H1 (cell line): ENCODE measurements around the gene MARCHF3. TPM values are rescaled to one million over a fixed set of nuclear protein-coding genes. Genes with fewer than 3 reads are reported as not detected.

Source experiments
- ASH2L ChIP-seq: fragments of 200-600, 300-600 bp; sonication (generic); IDR thresholded peaks from one replicate; pipeline ENCODE4 v1.7.1; 2017; ENCODE audit warnings: low read length
- CHD1 ChIP-seq: IDR thresholded peaks from 2 replicates; pipeline ENCODE4 v1.6.1; 2012; ENCODE audit warnings: low read depth, low read length, improper control_type of control experiment
- EGR1 ChIP-seq: IDR thresholded peaks from 2 replicates; pipeline ENCODE4 v1.6.1; 2011; ENCODE audit warnings: low read depth, low read length, borderline replicate concordance
- PHF8 ChIP-seq: fragments of 200-600 bp; sonication (generic); conservative IDR thresholded peaks from 2 replicates; pipeline ENCODE4 v1.7.1; 2012; ENCODE audit warnings: low read depth, mild to moderate bottlenecking, inconsistent platforms, low read length, moderate library complexity
- SIRT6 ChIP-seq: IDR thresholded peaks from one replicate; pipeline ENCODE4 v1.7.1; 2012; ENCODE audit warnings: low read length, inconsistent platforms
- SIX5 ChIP-seq: IDR thresholded peaks from 2 replicates; pipeline ENCODE4 v1.6.1; 2011; ENCODE audit warnings: mild to moderate bottlenecking, low read depth, low read length
- SP2 ChIP-seq: IDR thresholded peaks from 2 replicates; pipeline ENCODE4 v1.6.1; 2012; ENCODE audit warnings: mild to moderate bottlenecking, low read length, inconsistent platforms
- ZNF274 ChIP-seq: IDR thresholded peaks from 2 replicates; pipeline ENCODE4 v1.7.0; 2012; ENCODE audit warnings: low read length, borderline replicate concordance; ENCODE audit errors: extremely low read depth
- polyA plus RNA-seq, 7 experiments: library from polyadenylated mRNA; depleted of rRNA in 3 of 7; stranded (reverse) in 5 of 7; unstranded in 2 of 7; fragments of >200 nt in 5 of 7; fragments of 200-250 nt in 2 of 7; gene quantifications; 1 replicate in 5 of 7; 2 replicates in 1 of 7; 4 replicates in 1 of 7; pipeline versions ENCODE4 v1.2.1 to v1.2.3, GENCODE V29; 2011 to 2013; ENCODE audit warnings: missing spikeins in 2 of 7, mixed read lengths in 2 of 7
- total RNA-seq: library from RNA; stranded (reverse); fragmentation: NEBNext Ultra II Directional; extraction: Animal tissue kit (Norgen Biotek cat#: 25700); gene quantifications from 2 replicates; pipeline ENCODE4 v1.2.1, GENCODE V29; 2021
- TF ChIP-seq, protein P1 (sequence below): fragments of 300-600 bp; sonication (generic); IDR thresholded peaks from 2 replicates; pipeline ENCODE4 v1.7.1; 2012; ENCODE audit warnings: low read length, moderate library complexity, mild to moderate bottlenecking, inconsistent platforms; ENCODE audit not compliant: insufficient replicate concordance

MARCHF3 gene
- total and polyA plus RNA-seq, 2 of the 8 experiments (the other 6 are each of a cell fraction or from before 2014, with no cell fraction given), result 12.0 to 16.9 TPM

DNA sequence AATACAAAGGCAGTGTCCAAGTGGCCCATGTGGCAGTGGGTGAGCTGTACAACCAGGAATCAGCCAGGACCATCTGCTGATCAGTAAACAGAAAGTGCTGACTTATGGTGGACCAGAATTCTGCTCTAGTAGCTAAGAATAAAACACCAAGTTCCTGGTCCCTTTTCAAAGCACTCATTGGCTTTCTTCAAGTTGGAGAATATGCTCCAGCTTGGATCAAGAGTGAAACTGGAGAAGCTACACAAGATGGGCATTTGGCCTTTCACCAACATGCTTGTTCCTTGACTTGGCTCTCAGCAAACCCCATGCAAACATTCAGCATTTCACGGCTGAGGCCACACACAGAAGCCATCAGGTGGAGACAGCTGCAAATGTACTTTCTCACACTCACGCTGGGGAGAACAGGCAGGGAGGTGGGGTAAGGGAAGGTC, 32.1 kb downstream of the MARCHF3 start (continued):
- TF ChIP-seq, protein P1, sequence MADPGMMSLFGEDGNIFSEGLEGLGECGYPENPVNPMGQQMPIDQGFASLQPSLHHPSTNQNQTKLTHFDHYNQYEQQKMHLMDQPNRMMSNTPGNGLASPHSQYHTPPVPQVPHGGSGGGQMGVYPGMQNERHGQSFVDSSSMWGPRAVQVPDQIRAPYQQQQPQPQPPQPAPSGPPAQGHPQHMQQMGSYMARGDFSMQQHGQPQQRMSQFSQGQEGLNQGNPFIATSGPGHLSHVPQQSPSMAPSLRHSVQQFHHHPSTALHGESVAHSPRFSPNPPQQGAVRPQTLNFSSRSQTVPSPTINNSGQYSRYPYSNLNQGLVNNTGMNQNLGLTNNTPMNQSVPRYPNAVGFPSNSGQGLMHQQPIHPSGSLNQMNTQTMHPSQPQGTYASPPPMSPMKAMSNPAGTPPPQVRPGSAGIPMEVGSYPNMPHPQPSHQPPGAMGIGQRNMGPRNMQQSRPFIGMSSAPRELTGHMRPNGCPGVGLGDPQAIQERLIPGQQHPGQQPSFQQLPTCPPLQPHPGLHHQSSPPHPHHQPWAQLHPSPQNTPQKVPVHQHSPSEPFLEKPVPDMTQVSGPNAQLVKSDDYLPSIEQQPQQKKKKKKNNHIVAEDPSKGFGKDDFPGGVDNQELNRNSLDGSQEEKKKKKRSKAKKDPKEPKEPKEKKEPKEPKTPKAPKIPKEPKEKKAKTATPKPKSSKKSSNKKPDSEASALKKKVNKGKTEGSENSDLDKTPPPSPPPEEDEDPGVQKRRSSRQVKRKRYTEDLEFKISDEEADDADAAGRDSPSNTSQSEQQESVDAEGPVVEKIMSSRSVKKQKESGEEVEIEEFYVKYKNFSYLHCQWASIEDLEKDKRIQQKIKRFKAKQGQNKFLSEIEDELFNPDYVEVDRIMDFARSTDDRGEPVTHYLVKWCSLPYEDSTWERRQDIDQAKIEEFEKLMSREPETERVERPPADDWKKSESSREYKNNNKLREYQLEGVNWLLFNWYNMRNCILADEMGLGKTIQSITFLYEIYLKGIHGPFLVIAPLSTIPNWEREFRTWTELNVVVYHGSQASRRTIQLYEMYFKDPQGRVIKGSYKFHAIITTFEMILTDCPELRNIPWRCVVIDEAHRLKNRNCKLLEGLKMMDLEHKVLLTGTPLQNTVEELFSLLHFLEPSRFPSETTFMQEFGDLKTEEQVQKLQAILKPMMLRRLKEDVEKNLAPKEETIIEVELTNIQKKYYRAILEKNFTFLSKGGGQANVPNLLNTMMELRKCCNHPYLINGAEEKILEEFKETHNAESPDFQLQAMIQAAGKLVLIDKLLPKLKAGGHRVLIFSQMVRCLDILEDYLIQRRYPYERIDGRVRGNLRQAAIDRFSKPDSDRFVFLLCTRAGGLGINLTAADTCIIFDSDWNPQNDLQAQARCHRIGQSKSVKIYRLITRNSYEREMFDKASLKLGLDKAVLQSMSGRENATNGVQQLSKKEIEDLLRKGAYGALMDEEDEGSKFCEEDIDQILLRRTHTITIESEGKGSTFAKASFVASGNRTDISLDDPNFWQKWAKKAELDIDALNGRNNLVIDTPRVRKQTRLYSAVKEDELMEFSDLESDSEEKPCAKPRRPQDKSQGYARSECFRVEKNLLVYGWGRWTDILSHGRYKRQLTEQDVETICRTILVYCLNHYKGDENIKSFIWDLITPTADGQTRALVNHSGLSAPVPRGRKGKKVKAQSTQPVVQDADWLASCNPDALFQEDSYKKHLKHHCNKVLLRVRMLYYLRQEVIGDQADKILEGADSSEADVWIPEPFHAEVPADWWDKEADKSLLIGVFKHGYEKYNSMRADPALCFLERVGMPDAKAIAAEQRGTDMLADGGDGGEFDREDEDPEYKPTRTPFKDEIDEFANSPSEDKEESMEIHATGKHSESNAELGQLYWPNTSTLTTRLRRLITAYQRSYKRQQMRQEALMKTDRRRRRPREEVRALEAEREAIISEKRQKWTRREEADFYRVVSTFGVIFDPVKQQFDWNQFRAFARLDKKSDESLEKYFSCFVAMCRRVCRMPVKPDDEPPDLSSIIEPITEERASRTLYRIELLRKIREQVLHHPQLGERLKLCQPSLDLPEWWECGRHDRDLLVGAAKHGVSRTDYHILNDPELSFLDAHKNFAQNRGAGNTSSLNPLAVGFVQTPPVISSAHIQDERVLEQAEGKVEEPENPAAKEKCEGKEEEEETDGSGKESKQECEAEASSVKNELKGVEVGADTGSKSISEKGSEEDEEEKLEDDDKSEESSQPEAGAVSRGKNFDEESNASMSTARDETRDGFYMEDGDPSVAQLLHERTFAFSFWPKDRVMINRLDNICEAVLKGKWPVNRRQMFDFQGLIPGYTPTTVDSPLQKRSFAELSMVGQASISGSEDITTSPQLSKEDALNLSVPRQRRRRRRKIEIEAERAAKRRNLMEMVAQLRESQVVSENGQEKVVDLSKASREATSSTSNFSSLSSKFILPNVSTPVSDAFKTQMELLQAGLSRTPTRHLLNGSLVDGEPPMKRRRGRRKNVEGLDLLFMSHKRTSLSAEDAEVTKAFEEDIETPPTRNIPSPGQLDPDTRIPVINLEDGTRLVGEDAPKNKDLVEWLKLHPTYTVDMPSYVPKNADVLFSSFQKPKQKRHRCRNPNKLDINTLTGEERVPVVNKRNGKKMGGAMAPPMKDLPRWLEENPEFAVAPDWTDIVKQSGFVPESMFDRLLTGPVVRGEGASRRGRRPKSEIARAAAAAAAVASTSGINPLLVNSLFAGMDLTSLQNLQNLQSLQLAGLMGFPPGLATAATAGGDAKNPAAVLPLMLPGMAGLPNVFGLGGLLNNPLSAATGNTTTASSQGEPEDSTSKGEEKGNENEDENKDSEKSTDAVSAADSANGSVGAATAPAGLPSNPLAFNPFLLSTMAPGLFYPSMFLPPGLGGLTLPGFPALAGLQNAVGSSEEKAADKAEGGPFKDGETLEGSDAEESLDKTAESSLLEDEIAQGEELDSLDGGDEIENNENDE, result no peak
- TF ChIP-seq CHD1 (no peak), PHF8 (no peak), SP2 (no peak), SIRT6 (no peak), ZNF274 (no peak), EGR1 (no peak), SIX5 (no peak), ASH2L (no peak)
